GM23338 (cell line): ENCODE results near the gene UNC13C. TPM values are rescaled to one million over a fixed set of nuclear protein-coding genes. Genes with fewer than 3 reads are reported as not detected.

ENCODE experiments used
- ATAC-seq: fragments of 200-7000 bp; cut with Tn5 transposase; 3 replicates; pipeline ENCODE4 v1.9.1; 2020
- DNase-seq: peaks from one replicate; pipeline ENCODE4 v3.0.0-alpha.2; 2015; ENCODE audit warnings: low spot score
- H2AFZ ChIP-seq: fragments of 200-600 bp; sonication (generic); 2 replicates; pipeline ENCODE4 v1.8.0; 2016; ENCODE audit warnings: antibody characterized with exemption, mild to moderate bottlenecking, moderate library complexity
- H3F3A ChIP-seq: fragments of 200-600 bp; sonication (generic); replicated peaks from 2 replicates; pipeline ENCODE4 v1.8.0; 2017; ENCODE audit warnings: antibody characterized with exemption, mixed run types, low read depth
- H3K27ac ChIP-seq: fragments of 200-600 bp; sonication (generic); 2 replicates; pipeline ENCODE4 v1.6.1; 2016; ENCODE audit warnings: low read depth
- H3K27me3 ChIP-seq: fragments of 200-600 bp; sonication (generic); 2 replicates; pipeline ENCODE4 v1.8.0; 2016; ENCODE audit warnings: mild to moderate bottlenecking, mixed run types, moderate library complexity; ENCODE audit not compliant: insufficient read depth
- H3K36me3 ChIP-seq: fragments of 200-600 bp; sonication (generic); 2 replicates; pipeline ENCODE4 v1.8.0; 2016; ENCODE audit warnings: mild to moderate bottlenecking; ENCODE audit not compliant: insufficient read depth
- H3K4me1 ChIP-seq: fragments of 200-600 bp; sonication (generic); 2 replicates; pipeline ENCODE4 v1.8.0; 2016; ENCODE audit warnings: mild to moderate bottlenecking, moderate library complexity; ENCODE audit not compliant: insufficient read depth
- H3K4me2 ChIP-seq: fragments of 200-600 bp; sonication (generic); 2 replicates; pipeline ENCODE4 v1.7.1; 2017; ENCODE audit warnings: mixed run types
- H3K4me3 ChIP-seq: fragments of 200-600 bp; sonication (generic); 2 replicates; pipeline ENCODE4 v1.6.1; 2016; ENCODE audit warnings: mixed run types
- H3K79me2 ChIP-seq: fragments of 200-600 bp; sonication (generic); replicated peaks from 2 replicates; pipeline ENCODE4 v1.8.0; 2017; ENCODE audit warnings: mild to moderate bottlenecking; ENCODE audit not compliant: insufficient read depth
- H3K9me2 ChIP-seq: fragments of 200-600 bp; sonication (generic); 2 replicates; pipeline ENCODE4 v1.8.0; 2017; ENCODE audit not compliant: insufficient read depth
- H4K20me1 ChIP-seq: fragments of 200-600 bp; sonication (generic); replicated peaks from 2 replicates; pipeline ENCODE4 v1.8.0; 2017; ENCODE audit warnings: mild to moderate bottlenecking; ENCODE audit not compliant: insufficient read depth
- H3K27ac Mint-ChIP-seq: 2 replicates; pipeline ENCODE4 v1.8.0; 2020; ENCODE audit warnings: inconsistent platforms, mild to moderate bottlenecking, moderate library complexity, mixed read lengths
- H3K27me3 Mint-ChIP-seq: 3 replicates; pipeline ENCODE4 v1.8.0; 2022; ENCODE audit warnings: low read depth, mild to moderate bottlenecking, moderate library complexity, mixed read lengths, inconsistent platforms; ENCODE audit not compliant: insufficient read depth, poor library complexity
- H3K36me3 Mint-ChIP-seq: 3 replicates; pipeline ENCODE4 v1.8.0; 2021; ENCODE audit warnings: low read depth, mild to moderate bottlenecking, inconsistent platforms, moderate library complexity, mixed read lengths
- H3K4me1 Mint-ChIP-seq: 3 replicates; pipeline ENCODE4 v1.8.0; 2020; ENCODE audit warnings: mild to moderate bottlenecking, inconsistent platforms, mixed read lengths
- H3K4me3 Mint-ChIP-seq: 3 replicates; pipeline ENCODE4 v1.8.0; 2021; ENCODE audit warnings: moderate library complexity, mild to moderate bottlenecking, inconsistent platforms, mixed read lengths
- H3K9me3 Mint-ChIP-seq: 3 replicates; pipeline ENCODE4 v1.8.0; 2020; ENCODE audit warnings: moderate library complexity, mild to moderate bottlenecking, inconsistent platforms, mixed read lengths
- CREB1 ChIP-seq: fragments of 250-450 bp; sonication (Bioruptor Pico); IDR thresholded peaks from 2 replicates; pipeline ENCODE4 v1.5.0; 2020; ENCODE audit warnings: low read depth, mild to moderate bottlenecking, moderate library complexity
- CTCF ChIP-seq, 2 experiments: fragments of 200-600 bp in 1 of 2; sonication (generic) in 1 of 2; conservative IDR thresholded peaks; 2 replicates each; pipeline versions ENCODE4 v1.5.1 to v1.6.1; 2016 to 2017; ENCODE audit warnings: antibody characterized with exemption in 2 of 2, low read depth in 2 of 2, mild to moderate bottlenecking in 2 of 2, moderate library complexity in 1 of 2
- EZH2 ChIP-seq: fragments of 200-600 bp; sonication (generic); IDR thresholded peaks from one replicate; pipeline ENCODE4 v1.8.0; 2017; ENCODE audit warnings: antibody characterized with exemption, mild to moderate bottlenecking, low read depth; ENCODE audit not compliant: unreplicated experiment
- EZH2phosphoT487 ChIP-seq: fragments of 200-600 bp; sonication (generic); IDR thresholded peaks from one replicate; pipeline ENCODE4 v1.8.1; 2018; ENCODE audit warnings: antibody characterized with exemption; ENCODE audit not compliant: unreplicated experiment
- JUNB ChIP-seq: IDR thresholded peaks from one replicate; pipeline ENCODE4 v1.6.1; 2016; ENCODE audit warnings: antibody characterized with exemption; ENCODE audit not compliant: unreplicated experiment
- NANOG ChIP-seq: IDR thresholded peaks from 2 replicates; pipeline ENCODE4 v1.6.1; 2016; ENCODE audit warnings: antibody characterized with exemption, borderline replicate concordance
- POLR2AphosphoS5 ChIP-seq: IDR thresholded peaks from 2 replicates; pipeline ENCODE4 v1.6.1; 2016; ENCODE audit warnings: antibody characterized with exemption, low read depth
- REST ChIP-seq: IDR thresholded peaks from one replicate; pipeline ENCODE4 v1.6.1; 2018; ENCODE audit warnings: antibody characterized with exemption; ENCODE audit not compliant: unreplicated experiment
- STAT1 ChIP-seq: IDR thresholded peaks from one replicate; pipeline ENCODE4 v1.6.1; 2016; ENCODE audit warnings: antibody characterized with exemption; ENCODE audit not compliant: unreplicated experiment
- ZNF114 ChIP-seq: fragments of 250-450 bp; sonication (Bioruptor Pico); IDR thresholded peaks from 2 replicates; pipeline ENCODE4 v1.5.0; 2020; ENCODE audit warnings: mild to moderate bottlenecking, moderate library complexity
- ZNF331 ChIP-seq: fragments of 250-450 bp; sonication (Bioruptor Pico); IDR thresholded peaks from 2 replicates; pipeline ENCODE4 v1.5.0; 2020; ENCODE audit warnings: low read depth, mild to moderate bottlenecking, moderate library complexity
- polyA plus RNA-seq: library from polyadenylated mRNA; unstranded; fragments of >200 nt; fragmentation: Nextera tagmentation; extraction: Ambion mirVana; gene quantifications from 2 replicates; pipeline ENCODE4 v1.2.1, GENCODE V29; 2016
- total RNA-seq: library from RNA; depleted of rRNA; stranded (reverse); fragments of >200 nt; shearing (Covaris generic); gene quantifications from 2 replicates; pipeline ENCODE4 v1.2.3, GENCODE V29; 2014
- TF ChIP-seq, protein P1 (sequence below): IDR thresholded peaks from 2 replicates; pipeline ENCODE4 v1.6.1; 2016; ENCODE audit warnings: antibody characterized with exemption

UNC13C gene
- total and polyA plus RNA-seq, 2 experiments from 2014 or later, result 0.03 TPM; not detected in 1

DNA sequence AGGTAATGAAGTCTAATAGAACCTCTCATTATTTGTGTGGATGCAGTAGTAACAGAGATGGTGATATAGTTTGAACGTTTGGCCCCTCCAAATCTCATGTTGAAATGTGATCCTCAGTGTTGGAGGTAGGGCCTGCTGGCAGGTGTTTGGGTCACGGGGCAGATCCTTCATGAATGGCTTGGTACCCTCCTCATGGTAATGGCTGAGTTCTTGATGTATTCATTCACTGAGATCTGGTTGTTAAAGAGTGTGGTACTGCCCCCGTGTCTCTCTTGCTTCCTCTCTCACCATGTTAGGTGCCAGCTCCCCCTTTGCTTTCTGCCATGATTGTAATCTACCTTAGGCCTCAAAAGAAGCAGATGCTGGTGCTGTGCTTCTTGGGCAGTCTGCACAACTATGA lies 606.8 kb downstream of the UNC13C start (continued):
- TF ChIP-seq CREB1 (CRISPR knock-in tag), result no peak
- no peak for TF ChIP-seq REST
- TF ChIP-seq EZH2phosphoT487, result no peak

GRCh38 chr15:54594115-54594514 lies 615.9 kb downstream of the UNC13C start:
- Histone ChIP-seq H3K27ac (no peak overlapping the region), H3K79me2 (no peaks in the 10 kb centered on the region), H4K20me1 (no peaks in the 10 kb centered on the region), H2AFZ (no peak overlapping the region), H3K4me1 (no peaks in the 10 kb centered on the region), H3K4me3 (no peak overlapping the region), H3K36me3 (no peaks in the 10 kb centered on the region), H3F3A (no peaks in the 10 kb centered on the region), H3K4me2 (no peak overlapping the region), H3K9me2 (no peaks in the 10 kb centered on the region), H3K27me3 (no peaks in the 10 kb centered on the region)
- TF ChIP-seq CTCF (conservative IDR thresholded peaks at IDR 0.05; ENCODE audit: low read depth in 2 of 2) (peak; percentile 20 to 27; a peak in 3 of 4 replicates), ZNF331 (no peak)
- ATAC-seq (no peak), DNase-seq (no peak)
- H3K4me3 Mint-ChIP-seq, result no peak overlapping the region
- H3K4me1 Mint-ChIP-seq, result no peaks in the 10 kb centered on the region
- H3K36me3 Mint-ChIP-seq, result peaks cover 5% of the 10 kb centered on the region
- peaks cover 70% of the 10 kb centered on the region for H3K9me3 Mint-ChIP-seq
- H3K27ac Mint-ChIP-seq, result no peak overlapping the region
- H3K27me3 Mint-ChIP-seq, result no peaks in the 10 kb centered on the region

DNA sequence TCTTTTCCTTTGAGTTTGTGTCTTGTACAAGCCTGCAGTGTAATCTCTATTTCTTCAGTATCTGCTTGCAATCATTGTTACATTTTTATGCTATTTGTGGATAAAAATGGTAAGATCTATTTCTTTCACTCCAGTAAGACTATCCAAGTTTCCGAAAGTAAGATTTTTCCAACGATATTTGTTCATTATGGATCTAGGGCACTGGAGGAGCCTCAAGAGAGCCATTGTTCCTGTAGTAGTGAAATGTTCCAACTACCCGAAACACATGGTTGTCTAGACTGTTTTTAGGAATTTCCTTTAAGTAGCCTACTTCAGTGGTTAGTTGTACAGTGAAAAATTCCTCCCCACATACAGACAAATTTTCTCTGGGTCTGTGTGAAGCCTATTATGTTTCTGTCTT lies 621.1 kb downstream of the UNC13C start:
- Mint-ChIP-seq H3K4me1 (no peaks in the 10 kb centered on the region), H3K27ac (no peak overlapping the region), H3K4me3 (no peak overlapping the region), H3K27me3 (no peaks in the 10 kb centered on the region), H3K9me3 (peaks cover 50% of the 10 kb centered on the region), H3K36me3 (peaks cover 2% of the 10 kb centered on the region; the same call in 2 of the 3 replicates)
- no peaks in the 10 kb centered on the region for H4K20me1 ChIP-seq
- H3K36me3 ChIP-seq, result peaks cover 2% of the 10 kb centered on the region; the same call in 1 of the 2 replicates
- H3K79me2 ChIP-seq, result no peaks in the 10 kb centered on the region
- H3F3A ChIP-seq, result no peaks in the 10 kb centered on the region
- H3K27me3 ChIP-seq, result no peaks in the 10 kb centered on the region
- no peak overlapping the region for H3K4me2 ChIP-seq
- no peaks in the 10 kb centered on the region for H3K4me1 ChIP-seq
- DNase-seq, result no peak
- ATAC-seq, result no peak
- H3K9me2 ChIP-seq, result no peaks in the 10 kb centered on the region
- H3K4me3 ChIP-seq, result no peak overlapping the region
- no peak overlapping the region for H2AFZ ChIP-seq
- no peak overlapping the region for H3K27ac ChIP-seq
- no peak for TF ChIP-seq POLR2AphosphoS5
- no peak for TF ChIP-seq EZH2
- TF ChIP-seq ZNF114 (CRISPR knock-in tag), result no peak
- TF ChIP-seq REST, result no peak
- TF ChIP-seq, protein P1, sequence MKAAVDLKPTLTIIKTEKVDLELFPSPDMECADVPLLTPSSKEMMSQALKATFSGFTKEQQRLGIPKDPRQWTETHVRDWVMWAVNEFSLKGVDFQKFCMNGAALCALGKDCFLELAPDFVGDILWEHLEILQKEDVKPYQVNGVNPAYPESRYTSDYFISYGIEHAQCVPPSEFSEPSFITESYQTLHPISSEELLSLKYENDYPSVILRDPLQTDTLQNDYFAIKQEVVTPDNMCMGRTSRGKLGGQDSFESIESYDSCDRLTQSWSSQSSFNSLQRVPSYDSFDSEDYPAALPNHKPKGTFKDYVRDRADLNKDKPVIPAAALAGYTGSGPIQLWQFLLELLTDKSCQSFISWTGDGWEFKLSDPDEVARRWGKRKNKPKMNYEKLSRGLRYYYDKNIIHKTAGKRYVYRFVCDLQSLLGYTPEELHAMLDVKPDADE, result no peak
- no peak for TF ChIP-seq CREB1 (CRISPR knock-in tag)
- TF ChIP-seq JUNB, result no peak
- no peak for TF ChIP-seq NANOG
- no peak for TF ChIP-seq STAT1
- TF ChIP-seq EZH2phosphoT487, result no peak
